Liver (tissue), 9 donors: ENCODE data around the gene RPTOR. TPM values are rescaled to one million over a fixed set of nuclear protein-coding genes. Genes with fewer than 3 reads are reported as not detected.

ENCODE experiments used
- DNase-seq: peaks from one replicate; pipeline ENCODE4 v3.0.0-alpha.2; 2017; ENCODE audit warnings: low spot score
- H3K27ac ChIP-seq, 2 donors: one replicate each; pipeline ENCODE4 v1.7.0; 2013; ENCODE audit warnings: inconsistent platforms in 2 of 2, low read length in 2 of 2, control low read depth in 1 of 2, low read depth in 1 of 2, mild to moderate bottlenecking in 1 of 2
- H3K27me3 ChIP-seq, 4 donors: one replicate each; pipeline versions ENCODE4 v1.6.1 to v1.7.0; 2013; ENCODE audit warnings: low read length in 3 of 4, inconsistent platforms in 1 of 4, mild to moderate bottlenecking in 1 of 4, moderate library complexity in 1 of 4; ENCODE audit not compliant: control insufficient read depth in 4 of 4, insufficient read depth in 4 of 4
- H3K36me3 ChIP-seq, 4 donors: one replicate each; pipeline versions ENCODE4 v1.6.1 to v1.7.0; 2013; ENCODE audit warnings: low read length in 3 of 4, mild to moderate bottlenecking in 3 of 4, low read depth in 1 of 4, moderate library complexity in 1 of 4; ENCODE audit not compliant: control insufficient read depth in 4 of 4, insufficient read depth in 3 of 4
- H3K4me1 ChIP-seq, 4 donors: one replicate each; pipeline versions ENCODE4 v1.6.1 to v1.7.0; 2013; ENCODE audit warnings: low read length in 3 of 4, mild to moderate bottlenecking in 3 of 4, moderate library complexity in 1 of 4; ENCODE audit not compliant: control insufficient read depth in 4 of 4, insufficient read depth in 4 of 4
- H3K4me3 ChIP-seq, 3 donors: one replicate each; pipeline versions ENCODE4 v1.6.1 to v1.7.0; 2013; ENCODE audit warnings: low read length in 3 of 3, control low read depth in 1 of 3, low read depth in 1 of 3, mild to moderate bottlenecking in 1 of 3
- H3K9ac ChIP-seq, 2 donors: one replicate each; pipeline ENCODE4 v1.7.0; 2013; ENCODE audit warnings: low read length in 2 of 2, mild to moderate bottlenecking in 2 of 2, moderate library complexity in 2 of 2, control low read depth in 1 of 2, low read depth in 1 of 2
- H3K9me3 ChIP-seq, 4 donors: one replicate each; pipeline versions ENCODE4 v1.6.1 to v1.7.0; 2013; ENCODE audit warnings: low read length in 3 of 4; ENCODE audit not compliant: control insufficient read depth in 4 of 4
- CTCF ChIP-seq: fragments of 150-350 bp; IDR thresholded peaks from 2 replicates; pipeline ENCODE4 v1.5.1; 2017; ENCODE audit warnings: improper control_type of control experiment, low read depth, low read length; ENCODE audit not compliant: missing input control
- EGR1 ChIP-seq, 2 donors: IDR thresholded peaks; 2 replicates each; pipeline ENCODE4 v1.6.1; 2016 to 2018; ENCODE audit warnings: antibody characterized with exemption in 2 of 2, low read depth in 2 of 2
- FOXA1 ChIP-seq: IDR thresholded peaks from 2 replicates; pipeline ENCODE4 v1.6.1; 2016; ENCODE audit warnings: antibody characterized with exemption
- FOXA2 ChIP-seq: IDR thresholded peaks from 2 replicates; pipeline ENCODE4 v1.6.1; 2016; ENCODE audit warnings: antibody characterized with exemption
- GABPA ChIP-seq, 2 donors: IDR thresholded peaks in 1 of 2; conservative IDR thresholded peaks in 1 of 2; 2 replicates each; pipeline ENCODE4 v1.6.1; 2016; ENCODE audit warnings: antibody characterized with exemption in 2 of 2, mild to moderate bottlenecking in 1 of 2, moderate library complexity in 1 of 2
- HNF4A ChIP-seq, 2 donors: conservative IDR thresholded peaks; 2 replicates each; pipeline ENCODE4 v1.6.1; 2016; ENCODE audit warnings: antibody characterized with exemption in 2 of 2, mild to moderate bottlenecking in 2 of 2
- HNF4G ChIP-seq: IDR thresholded peaks from 2 replicates; pipeline ENCODE4 v1.6.1; 2016; ENCODE audit warnings: antibody characterized with exemption
- JUND ChIP-seq, 2 donors: IDR thresholded peaks; 2 replicates each; pipeline ENCODE4 v1.6.1; 2016; ENCODE audit warnings: antibody characterized with exemption in 2 of 2
- MAX ChIP-seq: IDR thresholded peaks from 2 replicates; pipeline ENCODE4 v1.6.1; 2016; ENCODE audit warnings: antibody characterized with exemption
- NR2F2 ChIP-seq: IDR thresholded peaks from 2 replicates; pipeline ENCODE4 v1.6.1; 2016; ENCODE audit warnings: antibody characterized with exemption
- RAD21 ChIP-seq, 2 donors: IDR thresholded peaks; 2 replicates each; pipeline ENCODE4 v1.6.1; 2016; ENCODE audit warnings: antibody characterized with exemption in 2 of 2, mild to moderate bottlenecking in 2 of 2
- SP1 ChIP-seq: IDR thresholded peaks from 2 replicates; pipeline ENCODE4 v1.6.1; 2018; ENCODE audit warnings: antibody characterized with exemption, mild to moderate bottlenecking
- TAF1 ChIP-seq: conservative IDR thresholded peaks from 2 replicates; pipeline ENCODE4 v1.6.1; 2016; ENCODE audit warnings: antibody characterized with exemption, mild to moderate bottlenecking
- YY1 ChIP-seq: IDR thresholded peaks from 2 replicates; pipeline ENCODE4 v1.6.1; 2016; ENCODE audit warnings: antibody characterized with exemption, mild to moderate bottlenecking
- WGBS: extraction: QIAGEN DNeasy Blood & Tissue Kit; methylation state at CpG from one replicate; pipeline ENCODE4 v1.1.7; 2013; 5-methylcytosine and 5-hydroxymethylcytosine counted together
- polyA plus RNA-seq, 2 donors: library from polyadenylated mRNA; stranded (reverse) in 1 of 2; unstranded in 1 of 2; fragments of 200-250 nt in 1 of 2; fragments of >200 nt in 1 of 2; fragmentation: Nextera tagmentation in 1 of 2; extraction: Ambion mirVana in 1 of 2; gene quantifications; one replicate each; pipeline versions ENCODE4 v1.2.1 to v1.2.3, GENCODE V29; 2013 to 2015
- total RNA-seq, 2 donors: library from RNA; depleted of rRNA; stranded (reverse); fragments of >200 nt; gene quantifications; one replicate each; pipeline ENCODE4 v1.2.3, GENCODE V29; 2014
- TF ChIP-seq, protein P1 (sequence below): IDR thresholded peaks from 2 replicates; pipeline ENCODE4 v1.6.1; 2016; ENCODE audit warnings: antibody characterized with exemption
- TF ChIP-seq, protein P2 (sequence below): IDR thresholded peaks from 2 replicates; pipeline ENCODE4 v1.6.1; 2016; ENCODE audit warnings: antibody characterized with exemption
- TF ChIP-seq, protein P3 (sequence below): IDR thresholded peaks from 2 replicates; pipeline ENCODE4 v1.6.1; 2016; ENCODE audit warnings: antibody characterized with exemption, mild to moderate bottlenecking
- donor health status: healthy.
- donor health status: healthy.
- donor health status: healthy.
- donor health status: healthy.
- donor health status: healthy.

RPTOR gene
- total and polyA plus RNA-seq, 4 donors: 4.8 to 25.4 (median 11.6) TPM

DNA sequence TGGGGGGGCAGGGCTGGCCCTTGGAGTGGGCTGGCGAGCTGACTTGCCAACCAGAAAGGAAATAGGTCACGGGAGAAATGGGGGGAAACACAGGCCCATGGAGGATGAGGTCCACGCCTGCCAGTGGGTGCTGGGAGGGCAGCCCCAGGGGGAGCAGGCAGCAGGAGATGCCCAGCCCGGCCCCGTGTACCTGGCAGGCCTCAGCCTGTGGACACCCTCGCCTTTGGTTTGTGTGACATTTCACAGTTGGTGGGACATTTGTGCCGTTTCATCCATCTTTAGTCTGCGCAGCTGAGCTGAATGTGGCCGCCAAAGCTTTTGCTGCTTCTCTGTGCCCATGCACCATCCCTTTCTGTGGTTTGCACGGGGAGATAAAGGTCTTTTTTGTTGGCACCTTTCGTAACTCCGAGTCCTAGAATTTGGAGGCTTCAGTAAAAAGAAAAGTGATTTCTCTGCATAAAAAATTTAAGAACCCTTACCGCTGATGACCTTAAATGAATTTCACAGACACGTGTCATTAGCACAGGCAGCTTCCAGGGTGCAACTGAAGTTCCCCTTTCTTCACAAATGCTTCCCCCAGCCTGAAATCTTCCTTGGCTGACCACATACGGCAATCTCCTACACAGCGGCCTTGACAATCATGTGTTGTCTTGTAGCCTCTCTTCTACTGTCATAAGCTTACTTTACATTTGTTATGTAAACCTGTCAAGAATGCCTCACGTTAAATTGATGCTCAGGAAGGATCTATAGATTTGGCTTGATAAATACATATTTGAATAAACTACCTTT is 193.6 kb downstream of the RPTOR start:
- WGBS: 85% methylated on average over 17 of the region's 17 CpGs
- H3K4me3 ChIP-seq: no peak overlapping the region
- no peak overlapping the region for H3K9ac ChIP-seq
- TF ChIP-seq, protein P1, sequence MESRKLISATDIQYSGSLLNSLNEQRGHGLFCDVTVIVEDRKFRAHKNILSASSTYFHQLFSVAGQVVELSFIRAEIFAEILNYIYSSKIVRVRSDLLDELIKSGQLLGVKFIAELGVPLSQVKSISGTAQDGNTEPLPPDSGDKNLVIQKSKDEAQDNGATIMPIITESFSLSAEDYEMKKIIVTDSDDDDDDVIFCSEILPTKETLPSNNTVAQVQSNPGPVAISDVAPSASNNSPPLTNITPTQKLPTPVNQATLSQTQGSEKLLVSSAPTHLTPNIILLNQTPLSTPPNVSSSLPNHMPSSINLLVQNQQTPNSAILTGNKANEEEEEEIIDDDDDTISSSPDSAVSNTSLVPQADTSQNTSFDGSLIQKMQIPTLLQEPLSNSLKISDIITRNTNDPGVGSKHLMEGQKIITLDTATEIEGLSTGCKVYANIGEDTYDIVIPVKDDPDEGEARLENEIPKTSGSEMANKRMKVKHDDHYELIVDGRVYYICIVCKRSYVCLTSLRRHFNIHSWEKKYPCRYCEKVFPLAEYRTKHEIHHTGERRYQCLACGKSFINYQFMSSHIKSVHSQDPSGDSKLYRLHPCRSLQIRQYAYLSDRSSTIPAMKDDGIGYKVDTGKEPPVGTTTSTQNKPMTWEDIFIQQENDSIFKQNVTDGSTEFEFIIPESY: no peak
- TF ChIP-seq SP1 (no peak), NR2F2 (no peak), JUND (IDR thresholded peaks at IDR 0.05) (no peak), YY1 (no peak), FOXA2 (no peak), GABPA (IDR thresholded peaks at IDR 0.05 in 1 of 2, conservative IDR thresholded peaks at IDR 0.05 in 1 of 2) (no peak), FOXA1 (no peak), RAD21 (IDR thresholded peaks at IDR 0.05) (no peak)
- TF ChIP-seq, protein P2, sequence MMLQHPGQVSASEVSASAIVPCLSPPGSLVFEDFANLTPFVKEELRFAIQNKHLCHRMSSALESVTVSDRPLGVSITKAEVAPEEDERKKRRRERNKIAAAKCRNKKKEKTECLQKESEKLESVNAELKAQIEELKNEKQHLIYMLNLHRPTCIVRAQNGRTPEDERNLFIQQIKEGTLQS: no peak
- H3K27me3 ChIP-seq: no peaks in the 10 kb centered on the region
- DNase-seq: no peak
- H3K36me3 ChIP-seq: no peaks in the 10 kb centered on the region
- H3K27ac ChIP-seq: no peak overlapping the region
- H3K4me1 ChIP-seq: peaks cover 0 to 6% (median 3%) of the 10 kb centered on the region in 4 donors
- H3K9me3 ChIP-seq: no peaks in the 10 kb centered on the region

GRCh38 chr17:80738987-80739730 is 194.5 kb downstream of the RPTOR start:
- DNase-seq: no peak
- Histone ChIP-seq H3K4me3 (no peak overlapping the region), H3K4me1 (peaks cover 0 to 10% (median 4%) of the 10 kb centered on the region in 4 donors), H3K27me3 (no peaks in the 10 kb centered on the region), H3K36me3 (no peaks in the 10 kb centered on the region), H3K9ac (no peak overlapping the region), H3K27ac (no peak overlapping the region), H3K9me3 (no peaks in the 10 kb centered on the region)
- WGBS: 91% methylated on average over 21 of the region's 21 CpGs
- TF ChIP-seq NR2F2 (no peak), HNF4G (no peak), GABPA (IDR thresholded peaks at IDR 0.05 in 1 of 2, conservative IDR thresholded peaks at IDR 0.05 in 1 of 2) (no peak), CTCF (no peak), YY1 (no peak), JUND (IDR thresholded peaks at IDR 0.05) (no peak), HNF4A (conservative IDR thresholded peaks at IDR 0.05) (no peak), RAD21 (IDR thresholded peaks at IDR 0.05) (no peak), SP1 (no peak), MAX (no peak), TAF1 (no peak), EGR1 (IDR thresholded peaks at IDR 0.05; ENCODE audit: low read depth in 2 of 2) (no peak), FOXA1 (no peak)
- TF ChIP-seq, protein P1: no peak
- TF ChIP-seq, protein P3, sequence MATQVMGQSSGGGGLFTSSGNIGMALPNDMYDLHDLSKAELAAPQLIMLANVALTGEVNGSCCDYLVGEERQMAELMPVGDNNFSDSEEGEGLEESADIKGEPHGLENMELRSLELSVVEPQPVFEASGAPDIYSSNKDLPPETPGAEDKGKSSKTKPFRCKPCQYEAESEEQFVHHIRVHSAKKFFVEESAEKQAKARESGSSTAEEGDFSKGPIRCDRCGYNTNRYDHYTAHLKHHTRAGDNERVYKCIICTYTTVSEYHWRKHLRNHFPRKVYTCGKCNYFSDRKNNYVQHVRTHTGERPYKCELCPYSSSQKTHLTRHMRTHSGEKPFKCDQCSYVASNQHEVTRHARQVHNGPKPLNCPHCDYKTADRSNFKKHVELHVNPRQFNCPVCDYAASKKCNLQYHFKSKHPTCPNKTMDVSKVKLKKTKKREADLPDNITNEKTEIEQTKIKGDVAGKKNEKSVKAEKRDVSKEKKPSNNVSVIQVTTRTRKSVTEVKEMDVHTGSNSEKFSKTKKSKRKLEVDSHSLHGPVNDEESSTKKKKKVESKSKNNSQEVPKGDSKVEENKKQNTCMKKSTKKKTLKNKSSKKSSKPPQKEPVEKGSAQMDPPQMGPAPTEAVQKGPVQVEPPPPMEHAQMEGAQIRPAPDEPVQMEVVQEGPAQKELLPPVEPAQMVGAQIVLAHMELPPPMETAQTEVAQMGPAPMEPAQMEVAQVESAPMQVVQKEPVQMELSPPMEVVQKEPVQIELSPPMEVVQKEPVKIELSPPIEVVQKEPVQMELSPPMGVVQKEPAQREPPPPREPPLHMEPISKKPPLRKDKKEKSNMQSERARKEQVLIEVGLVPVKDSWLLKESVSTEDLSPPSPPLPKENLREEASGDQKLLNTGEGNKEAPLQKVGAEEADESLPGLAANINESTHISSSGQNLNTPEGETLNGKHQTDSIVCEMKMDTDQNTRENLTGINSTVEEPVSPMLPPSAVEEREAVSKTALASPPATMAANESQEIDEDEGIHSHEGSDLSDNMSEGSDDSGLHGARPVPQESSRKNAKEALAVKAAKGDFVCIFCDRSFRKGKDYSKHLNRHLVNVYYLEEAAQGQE: no peak
